HG03442 (cell line): ENCODE data around the gene RC3H2.

Source experiments
- ATAC-seq: cut with Tn5 transposase; IDR thresholded peaks from one replicate; pipeline ENCODE4 v1.9.1; 2021; ENCODE audit warnings: mild to moderate bottlenecking, moderate library complexity; ENCODE audit not compliant: unreplicated experiment

Gene RC3H2, protein sequence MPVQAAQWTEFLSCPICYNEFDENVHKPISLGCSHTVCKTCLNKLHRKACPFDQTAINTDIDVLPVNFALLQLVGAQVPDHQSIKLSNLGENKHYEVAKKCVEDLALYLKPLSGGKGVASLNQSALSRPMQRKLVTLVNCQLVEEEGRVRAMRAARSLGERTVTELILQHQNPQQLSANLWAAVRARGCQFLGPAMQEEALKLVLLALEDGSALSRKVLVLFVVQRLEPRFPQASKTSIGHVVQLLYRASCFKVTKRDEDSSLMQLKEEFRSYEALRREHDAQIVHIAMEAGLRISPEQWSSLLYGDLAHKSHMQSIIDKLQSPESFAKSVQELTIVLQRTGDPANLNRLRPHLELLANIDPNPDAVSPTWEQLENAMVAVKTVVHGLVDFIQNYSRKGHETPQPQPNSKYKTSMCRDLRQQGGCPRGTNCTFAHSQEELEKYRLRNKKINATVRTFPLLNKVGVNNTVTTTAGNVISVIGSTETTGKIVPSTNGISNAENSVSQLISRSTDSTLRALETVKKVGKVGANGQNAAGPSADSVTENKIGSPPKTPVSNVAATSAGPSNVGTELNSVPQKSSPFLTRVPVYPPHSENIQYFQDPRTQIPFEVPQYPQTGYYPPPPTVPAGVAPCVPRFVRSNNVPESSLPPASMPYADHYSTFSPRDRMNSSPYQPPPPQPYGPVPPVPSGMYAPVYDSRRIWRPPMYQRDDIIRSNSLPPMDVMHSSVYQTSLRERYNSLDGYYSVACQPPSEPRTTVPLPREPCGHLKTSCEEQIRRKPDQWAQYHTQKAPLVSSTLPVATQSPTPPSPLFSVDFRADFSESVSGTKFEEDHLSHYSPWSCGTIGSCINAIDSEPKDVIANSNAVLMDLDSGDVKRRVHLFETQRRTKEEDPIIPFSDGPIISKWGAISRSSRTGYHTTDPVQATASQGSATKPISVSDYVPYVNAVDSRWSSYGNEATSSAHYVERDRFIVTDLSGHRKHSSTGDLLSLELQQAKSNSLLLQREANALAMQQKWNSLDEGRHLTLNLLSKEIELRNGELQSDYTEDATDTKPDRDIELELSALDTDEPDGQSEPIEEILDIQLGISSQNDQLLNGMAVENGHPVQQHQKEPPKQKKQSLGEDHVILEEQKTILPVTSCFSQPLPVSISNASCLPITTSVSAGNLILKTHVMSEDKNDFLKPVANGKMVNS

DNA sequence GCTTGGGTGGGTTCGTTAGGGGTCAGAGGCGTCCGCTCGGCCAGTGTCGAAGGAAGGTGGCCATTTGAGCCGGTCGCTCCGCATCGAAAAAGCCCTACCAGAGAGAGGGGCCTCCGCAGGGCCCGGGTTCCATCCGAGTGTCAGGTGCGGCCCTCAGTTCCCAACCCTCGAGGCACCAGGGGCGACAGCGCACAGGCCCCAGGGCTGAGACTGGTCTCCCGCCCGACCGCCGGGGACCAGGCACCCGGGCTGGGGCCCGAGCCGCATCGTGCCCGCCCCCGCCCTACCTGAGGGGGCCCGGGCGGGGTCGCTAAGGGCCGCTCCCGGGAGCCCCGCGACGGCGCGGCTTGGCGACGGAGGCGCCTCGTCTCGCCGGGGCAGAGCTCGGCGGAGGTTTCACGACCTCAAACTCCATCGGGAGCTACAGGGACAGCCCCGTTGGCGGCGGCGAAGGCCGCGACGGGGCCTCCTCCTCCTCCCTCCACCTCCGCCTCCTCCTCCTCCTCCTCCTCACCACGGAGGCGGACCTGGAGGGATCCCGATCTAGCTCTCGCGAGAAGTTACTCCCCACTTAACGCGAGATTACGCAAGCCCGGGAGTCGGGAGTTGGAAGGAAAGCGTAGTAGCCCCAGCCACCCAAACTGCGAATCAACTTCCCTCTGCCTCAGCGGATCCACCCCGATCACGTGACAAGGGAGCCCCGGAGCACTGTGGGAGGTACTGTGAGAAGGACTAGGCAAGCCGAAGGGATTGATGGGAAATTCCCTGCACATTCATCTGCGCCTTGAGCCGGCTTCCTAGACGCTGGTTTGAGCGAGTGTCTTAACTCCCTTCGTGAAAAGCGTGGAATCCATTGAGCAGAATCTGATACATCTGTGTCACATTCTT, at the start of gene RC3H2:
Gene RC3H2 (minus strand): TSS at position 537 of the 888 bp plus-strand sequence. CDS start 7,850 bp downstream, outside the sequence.
- peak; percentile 80 for ATAC-seq

GRCh38 chr9:122954253-122954691, 49.1 kb upstream of the RC3H2 start:
- no peak for ATAC-seq

DNA sequence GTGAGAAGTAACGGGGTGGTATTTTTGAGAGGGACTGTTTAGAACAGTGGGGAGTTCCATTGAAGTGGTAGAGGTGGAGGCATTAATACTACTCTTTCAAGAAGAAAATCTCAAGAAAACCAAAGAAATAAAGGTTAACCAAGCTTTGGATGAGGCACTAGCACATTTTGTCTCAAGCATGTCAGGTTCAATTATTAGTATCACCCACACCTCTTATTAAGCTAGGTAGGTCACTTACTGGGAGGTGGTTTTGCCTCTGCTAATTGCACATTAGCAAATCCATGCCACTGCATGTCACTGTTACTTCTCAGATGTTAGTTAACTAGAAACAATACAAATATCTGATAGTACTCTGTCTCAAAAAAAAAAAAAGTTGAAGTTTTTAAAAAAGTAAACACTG, 45.9 kb upstream of the RC3H2 start:
- ATAC-seq = no peak

DNA sequence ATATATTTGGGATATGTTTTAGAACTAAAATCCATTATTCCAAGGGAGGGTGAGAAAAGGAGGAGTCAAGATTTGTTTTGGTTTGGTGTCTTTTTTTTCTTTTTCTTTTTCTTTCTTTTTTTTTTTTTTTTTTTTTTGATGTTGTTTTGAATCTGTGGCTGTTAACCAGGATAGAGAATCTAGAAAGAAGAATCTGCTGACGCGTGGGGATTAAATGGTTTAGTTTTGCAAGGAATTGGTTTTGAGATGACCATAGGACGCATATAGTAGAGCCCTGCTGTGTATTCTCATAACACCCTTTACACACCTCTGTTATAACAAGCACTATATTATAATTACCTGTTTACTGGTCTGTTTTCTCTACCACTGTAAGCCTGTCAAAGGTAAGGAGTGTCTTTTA, 45.1 kb upstream of the RC3H2 start:
- no peak for ATAC-seq

GRCh38 chr9:122949696-122950095, 44.5 kb upstream of the RC3H2 start:
- no peak for ATAC-seq

DNA sequence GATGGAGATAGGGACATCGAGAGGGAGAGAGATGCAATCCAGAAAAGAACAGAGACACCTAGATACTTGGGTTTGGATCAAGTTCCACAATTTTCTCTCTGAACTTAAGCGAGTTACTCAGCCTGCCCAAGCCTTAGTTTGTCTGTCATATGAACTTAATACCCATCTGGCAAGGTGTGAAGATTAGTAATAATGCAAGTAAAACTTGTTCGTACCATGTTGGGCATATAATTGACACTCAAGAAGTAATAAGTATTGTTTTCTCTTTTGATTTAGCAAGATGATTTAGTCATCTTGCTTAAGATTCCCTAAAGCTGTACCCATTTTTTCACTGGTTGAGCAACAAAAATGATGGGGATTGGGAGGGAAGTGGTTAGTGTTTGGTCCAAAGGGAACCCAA, 43.2 kb upstream of the RC3H2 start:
- no peak for ATAC-seq

- ATAC-seq = no peak
Measured at GRCh38 chr9:122946461-122947005, 41.4 kb upstream of the RC3H2 start.

GRCh38 chr9:122944960-122945888, 40.1 kb upstream of the RC3H2 start:
- no peak for ATAC-seq

DNA sequence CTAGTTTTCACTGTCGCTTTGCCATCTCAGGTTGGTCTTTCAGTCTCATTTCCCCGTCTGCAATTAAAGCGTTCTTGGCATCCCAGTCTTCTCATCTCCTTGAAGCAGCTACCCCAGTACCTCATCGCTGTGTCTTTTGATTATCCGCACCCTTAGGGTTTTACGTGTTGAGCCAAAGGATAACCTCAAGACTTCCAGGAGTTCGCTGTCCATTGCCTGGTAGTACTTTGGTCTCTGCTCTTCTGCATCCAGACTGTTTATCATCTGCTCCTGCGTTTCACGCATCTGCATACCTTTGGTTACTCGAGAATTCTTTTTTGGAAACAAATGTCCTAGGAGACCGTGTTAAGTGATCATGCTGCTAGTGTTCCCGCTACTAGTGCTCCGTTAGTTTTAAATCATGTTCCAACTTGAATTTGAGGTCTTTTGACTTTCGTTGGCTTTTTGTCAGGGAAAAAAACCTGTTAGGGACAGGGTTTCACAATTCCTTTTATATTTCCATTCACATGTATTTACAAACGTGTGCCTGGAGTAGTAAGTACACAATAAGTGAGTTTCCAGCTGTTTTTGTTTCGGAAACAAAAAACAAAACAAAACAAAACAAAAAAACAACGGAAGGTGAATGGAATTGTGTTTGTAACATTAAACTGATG, 36.5 kb upstream of the RC3H2 start:
- no peak for ATAC-seq

DNA sequence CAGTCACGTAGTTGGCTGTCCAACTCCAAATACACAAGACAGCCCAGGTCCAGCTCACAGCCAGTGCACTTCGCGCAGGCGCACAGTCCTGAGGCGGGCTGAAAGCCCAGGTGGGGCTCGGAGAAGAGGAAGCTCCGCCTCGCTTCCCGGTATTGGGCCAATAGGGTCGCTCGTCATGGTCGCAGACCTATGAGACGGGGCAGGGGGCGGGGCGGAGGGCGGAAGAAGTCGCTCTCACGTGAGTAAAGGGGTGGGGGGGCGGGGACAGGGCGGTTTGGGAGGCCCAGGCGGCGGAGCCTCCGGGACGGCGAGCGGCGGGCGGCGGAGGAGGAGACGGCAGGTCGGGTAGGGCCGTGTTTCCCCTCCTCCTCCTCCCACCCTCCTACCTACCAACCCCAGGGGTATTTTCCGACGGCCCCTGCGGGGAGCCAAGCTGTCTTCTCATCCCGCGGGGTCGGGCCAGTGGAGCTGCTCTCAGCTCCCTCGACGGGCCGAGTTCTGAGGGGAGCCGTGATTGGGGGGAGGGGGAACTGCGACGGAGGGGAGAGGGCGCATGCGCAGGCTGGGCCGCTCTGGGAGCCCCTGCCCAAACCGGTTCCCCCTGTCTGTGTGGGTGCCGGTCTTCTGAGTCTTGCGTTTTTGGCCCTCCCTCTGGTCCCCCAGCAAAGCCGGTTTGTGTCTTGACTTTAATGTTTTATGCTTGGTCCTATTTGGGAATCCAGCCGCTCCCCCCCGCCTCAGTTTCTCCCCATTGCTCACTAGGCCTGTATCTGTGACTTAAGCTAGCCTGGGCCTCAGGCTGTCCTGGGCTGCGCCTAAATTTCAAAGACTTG, 35.8 kb upstream of the RC3H2 start, which contains the start of gene RABGAP1:
Gene RABGAP1 (plus strand): TSS at position 272 of the 833 bp plus-strand sequence. CDS start 16,040 bp downstream, outside the sequence.
- peak; percentile 99 for ATAC-seq

DNA sequence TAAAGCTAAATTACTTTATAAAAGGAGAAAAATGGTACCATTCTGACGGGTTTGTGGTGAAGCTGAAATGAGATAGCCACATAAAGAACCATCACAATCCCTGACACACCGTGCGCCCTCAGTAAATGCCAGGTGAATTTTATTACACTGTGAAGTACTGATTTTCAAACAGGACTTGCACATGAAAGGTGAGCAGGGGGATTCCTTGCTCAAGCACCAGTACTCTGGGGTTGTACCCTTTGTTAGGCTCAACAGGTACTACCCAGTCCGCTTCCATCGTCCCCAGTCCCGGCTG, 35.2 kb upstream of the RC3H2 start:
- ATAC-seq = no peak

DNA sequence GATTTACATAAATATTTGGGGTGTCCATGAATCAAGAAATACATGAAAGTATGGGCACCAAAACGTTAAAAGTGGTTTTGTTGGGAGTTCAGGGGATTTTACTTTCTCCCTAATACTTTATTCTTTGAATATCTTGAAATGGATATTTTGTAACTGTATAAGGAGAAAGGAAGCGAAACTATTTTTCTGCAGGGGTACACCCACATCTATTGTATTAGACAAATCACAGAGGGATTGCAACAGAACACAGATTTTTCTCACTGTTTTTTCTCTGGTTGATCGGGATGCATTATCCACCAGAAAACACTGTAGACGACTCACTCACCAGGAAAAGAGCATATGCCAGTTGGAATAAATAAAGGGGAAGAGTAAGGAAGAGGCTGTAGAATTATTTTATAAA, 34.4 kb upstream of the RC3H2 start:
- no peak for ATAC-seq

DNA sequence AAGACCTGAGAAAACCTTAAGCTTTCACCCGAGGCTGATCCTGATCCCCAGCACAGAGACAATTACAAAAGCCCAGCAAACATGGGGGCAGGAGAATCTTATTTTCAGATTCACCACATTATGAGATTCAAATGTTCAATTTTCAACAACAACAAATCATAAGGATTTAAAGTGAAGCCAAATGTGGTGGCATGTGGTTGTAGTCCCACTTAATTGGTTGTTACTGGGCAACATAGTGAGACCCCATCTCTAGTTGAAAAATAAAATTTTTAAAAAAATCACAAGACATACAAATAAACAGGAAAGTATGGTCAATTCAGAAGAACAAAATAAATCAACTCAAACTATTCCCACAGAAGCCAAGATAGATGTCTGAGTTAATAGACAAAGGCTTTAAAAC, 31.7 kb upstream of the RC3H2 start:
- no peak for ATAC-seq

- ATAC-seq = no peak
Measured at GRCh38 chr9:122936464-122936863, 31.3 kb upstream of the RC3H2 start.

DNA sequence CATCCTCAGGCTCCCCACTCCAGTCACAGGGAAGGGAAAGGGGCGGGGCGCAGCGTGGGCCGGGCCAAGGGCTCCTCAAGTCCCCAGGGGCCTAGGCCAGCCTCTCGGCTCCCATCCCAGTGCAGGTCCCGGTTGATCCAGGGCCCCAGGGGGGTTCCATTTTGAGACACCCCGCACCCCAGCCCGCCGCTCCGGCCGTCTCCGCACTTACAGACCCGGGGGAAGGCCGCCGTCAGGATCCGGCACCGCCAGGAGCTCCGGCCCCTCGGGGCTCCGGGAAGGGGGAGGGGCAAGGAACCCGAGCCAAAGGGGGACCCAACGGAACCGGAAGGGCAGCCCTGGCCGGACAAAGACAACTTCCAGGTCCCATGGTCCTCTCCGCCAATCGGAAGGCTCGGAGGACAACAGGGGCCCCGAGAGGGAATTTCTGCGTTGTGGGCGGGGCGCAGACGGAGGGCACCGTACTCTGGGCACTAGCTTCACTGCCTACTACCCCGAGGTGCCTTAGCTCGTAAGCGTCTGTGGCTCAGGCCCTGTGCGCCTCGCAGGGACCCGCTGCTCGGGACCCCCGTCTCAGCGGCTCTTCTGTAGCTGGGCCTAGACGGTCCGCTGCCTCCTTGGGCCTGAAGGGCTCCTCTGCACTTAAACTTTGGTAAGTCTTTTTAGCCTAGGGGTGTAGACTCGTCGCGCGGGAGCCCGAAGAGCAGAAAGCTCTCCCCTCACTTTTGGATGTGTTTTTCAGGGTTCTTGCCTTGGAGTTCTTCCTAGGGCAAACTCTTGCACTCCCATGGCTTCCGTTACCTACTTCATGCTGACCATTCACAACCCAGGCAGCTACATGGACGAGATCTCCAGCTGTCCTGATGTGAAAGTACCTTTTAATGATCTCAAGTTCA, 26.3 kb upstream of the RC3H2 start, which contains the start of gene ZBTB26:
Gene ZBTB26 (minus strand): TSS at position 287 of the 896 bp plus-strand sequence. CDS start 11,578 bp downstream, outside the sequence.
- peak; percentile 94 for ATAC-seq

GRCh38 chr9:122930541-122931225, 25.5 kb upstream of the RC3H2 start:
- no peak for ATAC-seq
